GM06990 (cell line): ENCODE results near the gene BLNK.

Experiments used
- DNase-seq: peaks from one replicate; pipeline ENCODE4 v3.0.0-alpha.2; 2011; ENCODE audit not compliant: insufficient read length; ENCODE audit errors: extremely low read depth
- H3K27me3 ChIP-seq: replicated peaks from 2 replicates; pipeline ENCODE4 v1.6.0; 2011; ENCODE audit warnings: low read length; ENCODE audit not compliant: control insufficient read depth, insufficient read depth
- H3K36me3 ChIP-seq: 2 replicates; pipeline ENCODE4 v1.5.1; 2011; ENCODE audit warnings: low read length; ENCODE audit not compliant: control insufficient read depth, insufficient read depth
- H3K4me3 ChIP-seq: replicated peaks from 2 replicates; pipeline ENCODE4 v1.5.1; 2011; ENCODE audit warnings: low read depth, mild to moderate bottlenecking, control low read depth, low read length
- CTCF ChIP-seq: IDR thresholded peaks from 2 replicates; pipeline ENCODE4 v1.5.1; 2011; ENCODE audit warnings: low read length, control low read depth, mild to moderate bottlenecking, inconsistent platforms; ENCODE audit not compliant: insufficient read depth, poor library complexity, severe bottlenecking

Gene BLNK

GRCh38 chr10:96269438-96270300 lies 1.7 kb downstream of the BLNK start:
- H3K27me3 ChIP-seq = no peaks in the 10 kb centered on the region
- peaks cover 14% of the 10 kb centered on the region for H3K36me3 ChIP-seq
- no peak for TF ChIP-seq CTCF
- peak overlapping the region; percentile 65 for H3K4me3 ChIP-seq
- DNase-seq = no peak

- DNase-seq = no peak
Observed at GRCh38 chr10:96268341-96268909, 2.9 kb downstream of the BLNK start.

GRCh38 chr10:96267234-96267705 lies 4.1 kb downstream of the BLNK start:
- no peak for DNase-seq
- no peaks in the 10 kb centered on the region for H3K27me3 ChIP-seq
- TF ChIP-seq CTCF = no peak
- peaks cover 23% of the 10 kb centered on the region for H3K36me3 ChIP-seq
- peak overlapping the region; percentile 65 for H3K4me3 ChIP-seq

More at GRCh38 chr10:96268341-96268909, 2.9 kb downstream of the BLNK start:
- H3K36me3 ChIP-seq = peaks cover 17% of the 10 kb centered on the region
- H3K27me3 ChIP-seq = no peaks in the 10 kb centered on the region
- peak overlapping the region; percentile 65 for H3K4me3 ChIP-seq
- no peak for TF ChIP-seq CTCF

GRCh38 chr10:96266118-96266770 lies 5.1 kb downstream of the BLNK start:
- H3K4me3 ChIP-seq = peak overlapping the region; percentile 65; the same call in 1 of the 2 replicates
- no peaks in the 10 kb centered on the region for H3K27me3 ChIP-seq
- DNase-seq = no peak
- no peak for TF ChIP-seq CTCF
- H3K36me3 ChIP-seq = peaks cover 23% of the 10 kb centered on the region

- no peaks in the 10 kb centered on the region for H3K27me3 ChIP-seq
- no peak for DNase-seq
- H3K36me3 ChIP-seq = peaks cover 26% of the 10 kb centered on the region
- H3K4me3 ChIP-seq = no peak overlapping the region
- no peak for TF ChIP-seq CTCF
Observed at GRCh38 chr10:96264938-96265337, 6.4 kb downstream of the BLNK start.
